ENCODE measurements around the gene NSUN3.
"Not testable (repeated sequence)": the region's sequence is repeated elsewhere in the genome, so short reads cannot be mapped to it uniquely, and the experiment has no call there.

Gene NSUN3

GRCh38 chr3:94062513-94063404 is at the start of gene NSUN3, which contains the start of gene DHFR2:
Gene NSUN3 (plus strand): TSS chr3:94063061. CDS start chr3:94063127, 66 bp downstream.
Gene DHFR2 (minus strand): TSS chr3:94062916. CDS start chr3:94061511, 1,405 bp downstream.
- DNase-seq, result peak; percentile 93

DNA sequence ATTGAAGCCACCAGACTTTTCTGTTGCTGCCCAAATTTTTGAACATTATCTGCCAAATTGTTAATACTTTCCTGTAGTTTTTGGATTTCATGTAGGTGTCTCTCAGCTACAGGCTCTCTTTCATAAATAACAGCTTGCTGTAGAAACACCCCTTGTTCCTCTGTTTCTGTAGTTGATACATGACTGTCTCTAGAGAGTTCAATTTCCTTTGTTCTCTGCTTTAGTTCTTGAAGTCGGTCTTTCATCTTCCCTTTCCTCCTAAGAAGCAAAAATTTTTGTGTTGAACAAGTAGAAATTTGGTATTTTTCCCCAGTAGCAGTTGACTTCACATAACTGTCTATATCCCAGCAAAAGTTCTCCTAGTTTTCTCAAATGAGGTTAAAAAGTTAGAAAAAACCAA is 47.8 kb upstream of the NSUN3 start:
- no peak for DNase-seq

DNA sequence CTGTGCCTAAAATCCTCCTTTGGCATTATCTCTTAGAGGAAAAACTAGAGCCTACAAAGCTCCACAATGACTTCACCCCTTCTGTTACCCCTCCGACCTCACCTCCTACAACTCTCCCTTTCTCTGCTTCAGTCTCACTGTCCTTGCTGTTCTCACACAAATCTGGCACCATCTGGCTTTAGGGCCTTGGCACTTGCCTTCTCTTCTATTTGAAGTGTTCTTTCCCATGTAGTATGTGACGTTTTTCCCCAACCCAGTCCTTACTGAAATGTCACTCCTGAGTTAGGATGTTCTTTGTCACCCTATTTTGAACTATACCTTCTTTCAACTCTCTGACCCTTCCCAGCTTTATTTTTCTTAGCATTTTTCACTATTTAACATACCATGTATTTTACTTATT is 43.2 kb upstream of the NSUN3 start:
- DNase-seq, result no peak

GRCh38 chr3:94020293-94020692 is 42.6 kb upstream of the NSUN3 start:
- no peak for DNase-seq

DNA sequence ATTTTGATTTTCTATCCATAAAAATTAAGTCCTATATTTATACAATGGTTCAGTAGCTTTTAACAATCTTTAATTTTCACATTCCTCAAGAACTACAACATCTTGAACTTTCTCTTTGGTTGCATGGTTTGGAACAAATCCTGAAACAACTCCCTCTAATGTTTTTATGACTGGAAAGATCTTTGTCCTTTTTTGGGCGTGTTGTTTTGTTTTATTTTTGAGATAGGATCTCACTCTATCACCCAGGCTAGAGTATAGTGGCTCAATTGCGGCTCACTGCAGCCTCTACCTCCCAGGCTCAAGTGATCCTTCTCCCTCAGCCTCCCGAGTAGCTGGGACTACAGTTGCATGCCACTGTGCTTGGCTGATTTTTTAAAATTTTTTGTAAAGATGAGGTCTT is 38.5 kb upstream of the NSUN3 start:
- no peak for DNase-seq

GRCh38 chr3:94026623-94027022 is 36.2 kb upstream of the NSUN3 start:
- no peak for DNase-seq

- no peak for DNase-seq
These were observed 34.6 kb upstream of the NSUN3 start, which contains the start of gene STX19 for GRCh38 chr3:94028093-94028837. Gene STX19 (minus strand): TSS chr3:94028597. CDS start chr3:94015269, 13,328 bp downstream.

GRCh38 chr3:94036909-94037507 is 25.9 kb upstream of the NSUN3 start:
- no peak for DNase-seq

DNA sequence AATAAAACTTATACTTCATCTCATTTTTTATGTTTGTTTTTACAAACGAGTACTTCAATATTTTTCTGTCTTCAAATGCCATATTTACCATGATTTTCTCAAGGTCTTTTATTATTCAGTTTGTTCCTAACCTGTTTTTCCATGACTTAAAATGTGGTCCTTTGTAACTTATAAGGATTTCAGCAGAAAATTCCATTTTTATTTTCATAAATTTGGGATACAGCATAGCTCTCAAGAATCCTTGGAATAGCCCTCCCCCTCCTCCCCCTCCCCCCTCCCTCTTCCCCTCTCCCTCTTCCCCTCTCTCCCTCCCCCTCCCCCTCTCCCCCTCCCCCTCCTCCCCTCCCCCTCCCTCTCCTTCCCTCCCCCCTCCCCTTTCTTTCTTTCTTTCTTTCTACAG is 19.6 kb upstream of the NSUN3 start:
- DNase-seq, result no peak

GRCh38 chr3:94044100-94044936 is 18.5 kb upstream of the NSUN3 start:
- DNase-seq, result not testable (repeated sequence)

- DNase-seq, result no peak
These were observed 16.3 kb upstream of the NSUN3 start for GRCh38 chr3:94046533-94046932.

DNA sequence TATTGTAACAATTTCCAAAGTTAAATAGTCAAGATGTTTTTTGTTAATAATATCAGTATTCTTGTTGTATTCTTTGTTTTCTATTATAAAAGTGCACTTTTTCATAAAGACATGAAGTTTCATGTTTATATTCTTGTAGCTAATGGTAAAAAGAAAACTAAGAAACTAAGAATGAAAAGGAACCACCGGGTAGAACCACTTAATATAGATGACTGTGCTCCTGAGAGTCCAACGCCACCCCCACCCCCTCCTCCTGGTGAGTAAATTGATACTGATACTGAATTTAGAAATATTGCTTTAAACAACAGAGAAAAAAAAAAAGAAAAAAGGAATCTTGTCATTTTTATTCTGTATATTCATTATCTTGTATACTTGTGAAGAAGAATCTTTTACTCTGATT is 13.6 kb upstream of the NSUN3 start:
- no peak for DNase-seq

- DNase-seq, result no peak
These were observed 12.3 kb upstream of the NSUN3 start for GRCh38 chr3:94050546-94050945.

- no peak for DNase-seq
These were observed 1.6 kb upstream of the NSUN3 start for GRCh38 chr3:94061297-94061696.

DNA sequence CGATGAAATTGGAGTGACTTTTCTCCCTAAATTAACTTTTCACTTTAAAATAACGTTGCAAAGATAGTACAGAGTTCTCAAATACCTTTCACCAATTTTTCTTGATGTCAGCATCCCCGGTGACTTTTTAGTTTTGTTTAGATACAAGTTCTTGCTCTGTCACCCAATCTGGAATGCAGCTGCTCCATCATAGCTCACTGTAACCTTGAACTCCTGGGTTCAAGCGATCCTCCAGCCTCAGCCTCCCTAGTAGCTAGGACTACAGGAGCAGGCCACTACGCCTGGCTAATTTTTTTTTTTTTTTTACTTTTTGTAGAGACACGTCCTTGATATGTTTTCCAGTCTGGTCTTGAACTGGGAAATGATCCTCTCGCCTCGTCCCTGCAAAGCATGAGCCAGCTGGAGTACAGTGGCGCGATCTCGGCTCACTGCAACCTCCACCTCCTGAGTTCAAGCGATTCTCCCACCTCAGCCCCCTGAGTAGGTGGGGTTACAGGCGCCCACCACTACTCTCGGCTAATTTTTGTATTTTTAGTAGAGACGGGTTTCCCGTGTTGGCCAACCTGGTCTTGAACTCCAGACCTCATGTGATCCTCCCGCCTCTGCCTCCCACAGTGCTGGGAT is 747 bp downstream of the NSUN3 start:
- peak; percentile 25 for DNase-seq

- no peak for DNase-seq
These were observed 1.5 kb downstream of the NSUN3 start for GRCh38 chr3:94064243-94064860.

GRCh38 chr3:94065122-94065521 is 2.3 kb downstream of the NSUN3 start:
- DNase-seq, result no peak

DNA sequence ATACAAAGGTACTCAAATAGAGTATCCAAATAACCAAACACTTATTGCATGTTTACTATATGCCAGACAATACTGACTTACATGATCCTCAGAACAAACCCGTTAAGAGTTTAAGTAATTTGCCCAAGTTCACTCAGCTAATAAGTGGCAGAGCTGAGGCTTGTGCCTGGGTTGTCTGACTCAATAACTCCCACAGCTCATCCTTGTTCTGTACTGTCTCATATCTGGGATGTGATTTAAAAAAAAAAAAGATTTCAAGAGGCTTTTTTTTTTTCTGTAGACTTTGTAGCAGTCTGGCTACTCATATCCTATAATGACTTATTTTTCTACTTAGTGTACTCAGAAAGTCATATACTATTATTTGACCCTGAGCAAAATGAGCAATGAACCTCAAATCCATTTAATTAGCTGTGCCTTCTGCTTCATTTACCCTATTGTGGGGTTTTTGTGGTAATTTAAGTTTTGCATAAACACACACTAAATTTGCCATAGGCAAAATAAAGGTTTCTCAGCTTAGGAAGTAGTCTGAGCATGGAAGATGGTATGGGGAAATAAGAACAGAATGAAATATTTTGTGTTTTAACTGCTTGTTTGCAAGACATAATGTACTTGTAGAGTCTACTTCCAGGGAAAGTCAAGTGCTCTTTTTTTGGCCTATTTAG is 3.1 kb downstream of the NSUN3 start:
- DNase-seq, result no peak

GRCh38 chr3:94066506-94067500 is 3.9 kb downstream of the NSUN3 start:
- no peak for DNase-seq
